HG02623 (cell line): Measurements from ENCODE around the gene SPOCD1.
A peak's percentile ranks its signal among the peaks of the same experiment; 100 is the strongest.

Experiments
- ATAC-seq: cut with Tn5 transposase; IDR thresholded peaks from one replicate; pipeline ENCODE4 v1.9.1; 2021; ENCODE audit warnings: moderate library complexity; ENCODE audit not compliant: unreplicated experiment

SPOCD1 gene

GRCh38 chr1:31788138-31788824 lies 27.5 kb downstream of the SPOCD1 start:
- ATAC-seq: peak; percentile 76

- ATAC-seq: no peak
Measured at GRCh38 chr1:31787786-31788137, 28.1 kb downstream of the SPOCD1 start.

- no peak for ATAC-seq
Measured at GRCh38 chr1:31787261-31787660, 28.6 kb downstream of the SPOCD1 start.

- ATAC-seq: no peak
Measured at GRCh38 chr1:31786366-31787060, 29.3 kb downstream of the SPOCD1 start.

- no peak for ATAC-seq
Measured at GRCh38 chr1:31785947-31786290, 29.9 kb downstream of the SPOCD1 start.

- ATAC-seq: no peak
Measured at GRCh38 chr1:31785020-31785946, 30.5 kb downstream of the SPOCD1 start.

- ATAC-seq: no peak
Measured at GRCh38 chr1:31784356-31785019, 31.3 kb downstream of the SPOCD1 start.

- ATAC-seq: no peak
Measured at GRCh38 chr1:31783846-31784245, 32.0 kb downstream of the SPOCD1 start.

- ATAC-seq: no peak
Measured at GRCh38 chr1:31782421-31783410, 33.1 kb downstream of the SPOCD1 start.

GRCh38 chr1:31781756-31782371 lies 34.0 kb downstream of the SPOCD1 start:
- ATAC-seq: no peak

- no peak for ATAC-seq
Measured at GRCh38 chr1:31781138-31781755, 34.6 kb downstream of the SPOCD1 start.

- ATAC-seq: no peak
Measured at GRCh38 chr1:31780632-31781031, 35.2 kb downstream of the SPOCD1 start.

GRCh38 chr1:31779687-31780086 lies 36.1 kb downstream of the SPOCD1 start:
- no peak for ATAC-seq

GRCh38 chr1:31778763-31779488 lies 36.9 kb downstream of the SPOCD1 start:
- no peak for ATAC-seq

- ATAC-seq: no peak
Measured at GRCh38 chr1:31776516-31776915, 39.3 kb downstream of the SPOCD1 start.

- no peak for ATAC-seq
Measured at GRCh38 chr1:31776032-31776431, 39.8 kb downstream of the SPOCD1 start.

- no peak for ATAC-seq
Measured at GRCh38 chr1:31775210-31775999, 40.4 kb downstream of the SPOCD1 start.

GRCh38 chr1:31774495-31774894 lies 41.3 kb downstream of the SPOCD1 start:
- no peak for ATAC-seq
